ENCODE data around the gene UGGT2.

DNA sequence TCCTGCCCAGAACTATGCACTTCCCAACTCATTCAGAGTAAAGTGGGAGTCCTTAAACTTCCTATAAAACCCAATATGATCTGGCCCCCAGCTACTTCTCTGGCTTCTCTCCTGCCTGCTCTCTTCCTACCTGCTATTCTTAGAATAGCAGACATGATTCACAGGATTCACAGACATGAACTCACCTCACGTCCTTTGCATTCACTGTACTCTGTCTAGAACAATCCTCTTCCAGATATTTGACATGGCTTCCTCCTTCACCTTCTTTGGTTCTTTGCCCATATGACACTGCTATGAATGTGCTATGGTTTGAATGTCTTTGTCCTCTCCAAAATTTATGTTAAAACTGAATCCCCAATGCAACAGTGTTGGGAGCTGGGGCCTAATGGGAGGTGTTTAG is 154.9 kb downstream of the UGGT2 start:
- TF ChIP-seq RAD21 (CRISPR knock-in tag; IDR thresholded peaks at IDR 0.05) (no peak), ZNF296 (CRISPR knock-in tag; conservative IDR thresholded peaks at IDR 0.05) (no peak), ARNT (IDR thresholded peaks at IDR 0.05) (no peak), ZNF235 (CRISPR knock-in tag; IDR thresholded peaks at IDR 0.05; ENCODE audit: borderline replicate concordance) (no peak), JUN (CRISPR knock-in tag; IDR thresholded peaks at IDR 0.05) (no peak), SP1 (IDR thresholded peaks at IDR 0.05) (no peak), SP1 (CRISPR knock-in tag; IDR thresholded peaks at IDR 0.05) (no peak), ZFX (CRISPR knock-in tag; IDR thresholded peaks at IDR 0.05; ENCODE audit: low read depth) (no peak)
